Measurements from ENCODE around the gene SKAP1. TPM values are rescaled to one million over a fixed set of nuclear protein-coding genes. Genes with fewer than 3 reads are reported as not detected.

SKAP1 gene
- total and polyA plus RNA-seq, 2 of the 13 experiments (the other 11 are each of a cell fraction or from before 2014, with no cell fraction given): 0.21 TPM; not detected in 1

DNA sequence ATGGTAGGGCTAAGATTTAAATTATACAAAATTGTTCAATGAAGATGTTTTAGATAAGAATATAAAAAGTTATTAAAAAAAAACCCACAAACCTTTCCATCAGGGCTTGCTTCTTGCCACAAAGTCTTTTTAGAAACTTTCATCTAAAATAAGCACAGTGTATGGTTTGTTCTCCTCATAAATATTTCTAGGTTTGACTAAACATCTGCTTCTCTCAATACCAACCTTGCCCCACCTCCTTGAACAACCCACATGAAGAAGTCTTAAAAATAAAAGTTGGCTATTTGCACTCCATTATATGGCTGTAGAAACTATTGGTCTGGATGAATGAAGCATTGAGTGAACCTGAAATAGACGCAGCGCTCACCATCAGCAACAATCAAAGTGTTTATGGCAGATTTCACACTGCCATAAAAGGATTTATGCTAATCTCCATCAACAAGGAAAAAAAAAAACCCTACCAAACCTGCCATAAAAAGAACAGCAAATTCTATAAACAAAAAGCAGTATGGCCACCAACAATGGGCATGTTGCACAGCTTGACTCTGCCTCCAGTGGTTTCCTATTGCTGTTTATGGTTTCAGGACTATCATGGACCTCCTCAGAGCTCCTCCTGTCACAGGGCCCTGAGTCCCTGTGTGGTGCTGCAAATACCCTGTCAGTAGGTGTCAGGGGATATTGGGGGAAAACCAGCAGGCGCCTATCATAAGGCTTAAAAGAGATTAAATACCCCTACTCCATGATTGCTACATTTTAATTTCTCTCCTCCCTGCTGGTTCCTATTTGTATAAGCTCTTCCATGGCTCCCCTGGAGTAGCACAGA is 284.8 kb downstream of the SKAP1 start:
- in situ Hi-C loops (cut with HindIII; ENCODE audit: extremely low pct_ligation_motif_present, low pct_unique_long_range_greater_than_20kb) (no loop called here), intact Hi-C loops (cut with micrococcal nuclease; ENCODE audit: unreplicated experiment) (no loop called here)
- Histone ChIP-seq H3K9me3 (ENCODE audit: low read length) (no peaks in the 10 kb centered on the region), H2AFZ (ENCODE audit: low read length) (no peak overlapping the region), H3K4me3 (replicated peaks in 1 of 3; ENCODE audit: insufficient read depth in 1 of 3, low read depth in 2 of 3, low read length in 3 of 3) (no peak overlapping the region), H3K27ac (ENCODE audit: extremely low read length, insufficient read depth, low read length) (no peak overlapping the region), H3K27me3 (ENCODE audit: control insufficient read depth in 1 of 2, insufficient read depth in 2 of 2, low read length in 2 of 2) (peaks cover 0 to 26% of the 10 kb centered on the region in 2 experiments; a peak in 3 of 5 replicates), H3K36me3 (replicated peaks in 1 of 2; ENCODE audit: control insufficient read depth in 1 of 2, insufficient read depth in 2 of 2, low read length in 2 of 2) (no peaks in the 10 kb centered on the region), H4K20me1 (ENCODE audit: insufficient read depth, low read length) (no peaks in the 10 kb centered on the region), H3K4me1 (ENCODE audit: insufficient read depth, low read length) (no peaks in the 10 kb centered on the region), H3K79me2 (ENCODE audit: insufficient read depth, low read length) (no peaks in the 10 kb centered on the region), H3K9ac (ENCODE audit: insufficient read depth, low read depth, low read length) (no peak overlapping the region), H3K4me2 (ENCODE audit: low read depth, low read length) (no peak overlapping the region)
- ChIA-PET POLR2A (no interaction called here), CTCF (ENCODE audit: low intra/inter-chr PET ratio, low total read pairs) (no interaction called here)
- BruUV-seq (replicated peaks): no TSS peak
- FAIRE-seq (no peak), DNase-seq (ENCODE audit: low spot score) (no peak), ATAC-seq (no peak)
- 93% methylated on average over 3 of the region's 3 CpGs for WGBS (ENCODE audit: low lambda C conversion rate)
- no peak for TF ChIP-seq SMAD1 (CRISPR knock-in tag; IDR thresholded peaks at IDR 0.05; ENCODE audit: borderline replicate concordance, low read depth)
- no peak for TF ChIP-seq ZNF296 (CRISPR knock-in tag; conservative IDR thresholded peaks at IDR 0.05)
- TF ChIP-seq, protein P1, sequence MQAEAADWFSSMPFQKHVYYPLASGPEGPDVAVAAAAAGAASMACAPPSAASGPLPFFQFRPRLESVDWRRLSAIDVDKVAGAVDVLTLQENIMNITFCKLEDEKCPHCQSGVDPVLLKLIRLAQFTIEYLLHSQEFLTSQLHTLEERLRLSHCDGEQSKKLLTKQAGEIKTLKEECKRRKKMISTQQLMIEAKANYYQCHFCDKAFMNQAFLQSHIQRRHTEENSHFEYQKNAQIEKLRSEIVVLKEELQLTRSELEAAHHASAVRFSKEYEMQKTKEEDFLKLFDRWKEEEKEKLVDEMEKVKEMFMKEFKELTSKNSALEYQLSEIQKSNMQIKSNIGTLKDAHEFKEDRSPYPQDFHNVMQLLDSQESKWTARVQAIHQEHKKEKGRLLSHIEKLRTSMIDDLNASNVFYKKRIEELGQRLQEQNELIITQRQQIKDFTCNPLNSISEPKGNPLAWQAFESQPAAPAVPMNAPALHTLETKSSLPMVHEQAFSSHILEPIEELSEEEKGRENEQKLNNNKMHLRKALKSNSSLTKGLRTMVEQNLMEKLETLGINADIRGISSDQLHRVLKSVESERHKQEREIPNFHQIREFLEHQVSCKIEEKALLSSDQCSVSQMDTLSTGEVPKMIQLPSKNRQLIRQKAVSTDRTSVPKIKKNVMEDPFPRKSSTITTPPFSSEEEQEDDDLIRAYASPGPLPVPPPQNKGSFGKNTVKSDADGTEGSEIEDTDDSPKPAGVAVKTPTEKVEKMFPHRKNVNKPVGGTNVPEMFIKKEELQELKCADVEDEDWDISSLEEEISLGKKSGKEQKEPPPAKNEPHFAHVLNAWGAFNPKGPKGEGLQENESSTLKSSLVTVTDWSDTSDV (CRISPR knock-in tag; IDR thresholded peaks at IDR 0.05): no peak
- TF ChIP-seq, protein P2, sequence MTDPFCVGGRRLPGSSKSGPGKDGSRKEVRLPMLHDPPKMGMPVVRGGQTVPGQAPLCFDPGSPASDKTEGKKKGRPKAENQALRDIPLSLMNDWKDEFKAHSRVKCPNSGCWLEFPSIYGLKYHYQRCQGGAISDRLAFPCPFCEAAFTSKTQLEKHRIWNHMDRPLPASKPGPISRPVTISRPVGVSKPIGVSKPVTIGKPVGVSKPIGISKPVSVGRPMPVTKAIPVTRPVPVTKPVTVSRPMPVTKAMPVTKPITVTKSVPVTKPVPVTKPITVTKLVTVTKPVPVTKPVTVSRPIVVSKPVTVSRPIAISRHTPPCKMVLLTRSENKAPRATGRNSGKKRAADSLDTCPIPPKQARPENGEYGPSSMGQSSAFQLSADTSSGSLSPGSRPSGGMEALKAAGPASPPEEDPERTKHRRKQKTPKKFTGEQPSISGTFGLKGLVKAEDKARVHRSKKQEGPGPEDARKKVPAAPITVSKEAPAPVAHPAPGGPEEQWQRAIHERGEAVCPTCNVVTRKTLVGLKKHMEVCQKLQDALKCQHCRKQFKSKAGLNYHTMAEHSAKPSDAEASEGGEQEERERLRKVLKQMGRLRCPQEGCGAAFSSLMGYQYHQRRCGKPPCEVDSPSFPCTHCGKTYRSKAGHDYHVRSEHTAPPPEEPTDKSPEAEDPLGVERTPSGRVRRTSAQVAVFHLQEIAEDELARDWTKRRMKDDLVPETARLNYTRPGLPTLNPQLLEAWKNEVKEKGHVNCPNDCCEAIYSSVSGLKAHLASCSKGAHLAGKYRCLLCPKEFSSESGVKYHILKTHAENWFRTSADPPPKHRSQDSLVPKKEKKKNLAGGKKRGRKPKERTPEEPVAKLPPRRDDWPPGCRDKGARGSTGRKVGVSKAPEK (CRISPR knock-in tag; IDR thresholded peaks at IDR 0.05; ENCODE audit: borderline replicate concordance): no peak
- no peak for TF ChIP-seq SUZ12 (IDR thresholded peaks at IDR 0.05; ENCODE audit: low read depth, low read length)
- TF ChIP-seq, protein P3, sequence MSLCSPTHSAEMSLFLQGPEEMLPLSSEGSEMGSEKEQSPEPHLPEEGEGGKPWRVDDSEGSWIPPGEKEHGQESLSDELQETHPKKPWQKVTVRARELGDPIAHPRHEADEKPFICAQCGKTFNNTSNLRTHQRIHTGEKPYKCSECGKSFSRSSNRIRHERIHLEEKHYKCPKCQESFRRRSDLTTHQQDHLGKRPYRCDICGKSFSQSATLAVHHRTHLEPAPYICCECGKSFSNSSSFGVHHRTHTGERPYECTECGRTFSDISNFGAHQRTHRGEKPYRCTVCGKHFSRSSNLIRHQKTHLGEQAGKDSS (CRISPR knock-in tag; IDR thresholded peaks at IDR 0.05; ENCODE audit: borderline replicate concordance, low read depth): no peak
- no peak for TF ChIP-seq SIX1 (CRISPR knock-in tag; IDR thresholded peaks at IDR 0.05; ENCODE audit: borderline replicate concordance)
- no peak for TF ChIP-seq ZNF432 (CRISPR knock-in tag; IDR thresholded peaks at IDR 0.05; ENCODE audit: borderline replicate concordance)
- no peak for TF ChIP-seq NAIF1 (CRISPR knock-in tag; IDR thresholded peaks at IDR 0.05; ENCODE audit: borderline replicate concordance)
- TF ChIP-seq ZIK1 (CRISPR knock-in tag; IDR thresholded peaks at IDR 0.05; ENCODE audit: borderline replicate concordance, low read depth): no peak
- TF ChIP-seq, protein P4, sequence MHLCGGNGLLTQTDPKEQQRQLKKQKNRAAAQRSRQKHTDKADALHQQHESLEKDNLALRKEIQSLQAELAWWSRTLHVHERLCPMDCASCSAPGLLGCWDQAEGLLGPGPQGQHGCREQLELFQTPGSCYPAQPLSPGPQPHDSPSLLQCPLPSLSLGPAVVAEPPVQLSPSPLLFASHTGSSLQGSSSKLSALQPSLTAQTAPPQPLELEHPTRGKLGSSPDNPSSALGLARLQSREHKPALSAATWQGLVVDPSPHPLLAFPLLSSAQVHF (CRISPR knock-in tag; IDR thresholded peaks at IDR 0.05): no peak
- TF ChIP-seq KLF15 (CRISPR knock-in tag; IDR thresholded peaks at IDR 0.05; ENCODE audit: borderline replicate concordance): no peak
- TF ChIP-seq KAT2B (IDR thresholded peaks at IDR 0.05; ENCODE audit: borderline replicate concordance, low read depth, low read length): no peak

Data from HepG2 (cell line).